K562 (cell line): ENCODE measurements around the gene EFCAB12. TPM values are rescaled to one million over a fixed set of nuclear protein-coding genes. Genes with fewer than 3 reads are reported as not detected.

Source experiments
- ATAC-seq: fragments of 200-7000 bp; cut with Tn5 transposase; 3 replicates; pipeline ENCODE4 v1.9.1; 2020; ENCODE audit warnings: moderate library complexity
- BruUV-seq: library from RNA; stranded (reverse); fragments of 400-500 nt; replicated peaks from 2 replicates; lab custom pipeline; 2021; lab: Mats Ljungman, UMichigan
- CTCF ChIA-PET: fragments of 300-600 bp; formaldehyde crosslinking; extraction: SDS; loops from one replicate; lab custom pipeline; 2021; ENCODE audit warnings: low intra/inter-chr PET ratio; lab: Yijun Ruan, JAX
- POLR2A ChIA-PET: fragments of 300-600, 350-650 bp; sonication (Branson Sonifier 250); formaldehyde crosslinking; extraction: SDS; loops from one replicate; lab custom pipeline; 2021; ENCODE audit warnings: antibody characterized with exemption, inconsistent platforms; lab: Yijun Ruan, JAX
- DNase-seq, 4 experiments: peaks; one replicate each; pipeline versions ENCODE4 v3.0.0 to v3.0.0-alpha.2; 2011 to 2018; ENCODE audit warnings: low spot score in 3 of 4, mixed read lengths in 3 of 4; ENCODE audit errors: extremely low read depth in 1 of 4
- FAIRE-seq: peaks from 2 replicates; lab custom pipeline; 2011; peaks lifted over from hg19 to GRCh38; lab: Jason Lieb, UNC
- H2AFZ ChIP-seq: 2 replicates; pipeline ENCODE4 v1.6.0; 2011; ENCODE audit warnings: low read depth, low read length, control low read depth, inconsistent platforms
- H3K27ac ChIP-seq: fragments of 200-600 bp; 3 replicates; pipeline ENCODE4 v1.8.0; 2011; ENCODE audit warnings: low read depth, mild to moderate bottlenecking, control low read depth, inconsistent platforms, low read length, moderate library complexity, mixed read lengths; ENCODE audit errors: extremely low read depth
- H3K27me3 ChIP-seq, 2 experiments: fragments of 300-600 bp in 1 of 2; 2 replicates in 1 of 2; 3 replicates in 1 of 2; pipeline versions ENCODE4 v1.6.0 to v1.8.0; 2011; ENCODE audit warnings: inconsistent platforms in 2 of 2, low read length in 2 of 2, mild to moderate bottlenecking in 1 of 2, mixed read lengths in 1 of 2, moderate library complexity in 1 of 2; ENCODE audit not compliant: control insufficient read depth in 2 of 2, insufficient read depth in 2 of 2
- H3K36me3 ChIP-seq: fragments of 300-600 bp; 3 replicates; pipeline ENCODE4 v1.8.0; 2011; ENCODE audit warnings: mild to moderate bottlenecking, low read length, inconsistent platforms; ENCODE audit not compliant: control insufficient read depth, insufficient read depth
- H3K4me1 ChIP-seq, 2 experiments: fragments of 200-600 bp in 1 of 2; replicated peaks in 1 of 2; 2 replicates in 1 of 2; 3 replicates in 1 of 2; pipeline versions ENCODE4 v1.5.1 to v1.8.0; 2011; ENCODE audit warnings: inconsistent platforms in 2 of 2, low read length in 2 of 2, mild to moderate bottlenecking in 1 of 2, mixed read lengths in 1 of 2, moderate library complexity in 1 of 2; ENCODE audit not compliant: control insufficient read depth in 2 of 2, insufficient read depth in 2 of 2
- H3K4me2 ChIP-seq: 2 replicates; pipeline ENCODE4 v1.6.1; 2011; ENCODE audit warnings: low read length, control low read depth, inconsistent platforms, mixed read lengths; ENCODE audit not compliant: insufficient read depth
- H3K4me3 ChIP-seq: fragments of 200-600 bp; sonication (generic), shearing (Covaris generic); 2 replicates; pipeline ENCODE4 v1.5.1; 2016; ENCODE audit warnings: control low read depth, inconsistent platforms
- H3K79me2 ChIP-seq: fragments of 200-600 bp; 3 replicates; pipeline ENCODE4 v1.8.0; 2011; ENCODE audit warnings: low read length, inconsistent platforms; ENCODE audit not compliant: control insufficient read depth, insufficient read depth
- H3K9ac ChIP-seq, 2 experiments: 2 replicates each; pipeline versions ENCODE4 v1.6.0 to v1.6.1; 2011; ENCODE audit warnings: low read depth in 2 of 2, low read length in 2 of 2, control low read depth in 1 of 2, inconsistent platforms in 1 of 2, mild to moderate bottlenecking in 1 of 2, mixed read lengths in 1 of 2; ENCODE audit not compliant: insufficient read depth in 1 of 2
- H3K9me1 ChIP-seq: one replicate; pipeline ENCODE4 v1.6.0; 2011; ENCODE audit warnings: inconsistent platforms, mild to moderate bottlenecking, low read length, moderate library complexity; ENCODE audit not compliant: control insufficient read depth, insufficient read depth
- H3K9me3 ChIP-seq: replicated peaks from 2 replicates; pipeline ENCODE4 v1.5.1; 2011; ENCODE audit warnings: low read depth, low read length, inconsistent platforms; ENCODE audit not compliant: control insufficient read depth, insufficient read depth
- H4K20me1 ChIP-seq: replicated peaks from 2 replicates; pipeline ENCODE4 v1.6.1; 2011; ENCODE audit warnings: low read length, inconsistent platforms, mixed read lengths; ENCODE audit not compliant: control insufficient read depth, insufficient read depth
- CEBPZ ChIP-seq: fragments of 150-350 bp; IDR thresholded peaks from 2 replicates; pipeline ENCODE4 v1.6.1; 2014; ENCODE audit warnings: low read depth, mild to moderate bottlenecking, low read length, borderline replicate concordance
- ETS2 ChIP-seq: IDR thresholded peaks from 2 replicates; pipeline ENCODE4 v1.6.1; 2016; ENCODE audit warnings: borderline replicate concordance, missing genetic modification characterization, mild to moderate bottlenecking, moderate library complexity, missing compliant biosample characterization; ENCODE audit not compliant: poor library complexity, severe bottlenecking
- HINFP ChIP-seq: fragments of 450-650 bp; conservative IDR thresholded peaks from 2 replicates; pipeline ENCODE4 v1.6.1; 2016; ENCODE audit warnings: missing genetic modification characterization, low read depth, mild to moderate bottlenecking, control low read depth, missing compliant biosample characterization
- IRF9 ChIP-seq: fragments of 450-650 bp; IDR thresholded peaks from 2 replicates; pipeline ENCODE4 v1.6.1; 2016; ENCODE audit warnings: missing biosample characterization, missing genetic modification characterization
- NKRF ChIP-seq: fragments of 450-650 bp; IDR thresholded peaks from 2 replicates; pipeline ENCODE4 v1.6.1; 2016; ENCODE audit warnings: borderline replicate concordance
- YY1 ChIP-seq, 3 experiments: IDR thresholded peaks; 2 replicates each; pipeline ENCODE4 v1.6.1; 2011; ENCODE audit warnings: low read length in 2 of 3, mild to moderate bottlenecking in 2 of 3, moderate library complexity in 2 of 3, borderline replicate concordance in 1 of 3, control low read depth in 1 of 3, low read depth in 1 of 3; ENCODE audit not compliant: insufficient read depth in 3 of 3, insufficient replicate concordance in 2 of 3, control insufficient read depth in 1 of 3, insufficient read length in 1 of 3; ENCODE audit errors: extremely low read depth in 1 of 3
- ZNF324 ChIP-seq: fragments of 250-450 bp; sonication (Bioruptor Pico); IDR thresholded peaks from 2 replicates; pipeline ENCODE4 v1.4.0; 2020; ENCODE audit warnings: mild to moderate bottlenecking
- WGBS: fragments of 100-300 bp; shearing (Covaris generic); methylation state at CpG from one replicate; pipeline ENCODE4 v1.1.6; 2016; ENCODE audit warnings: low coverage, mixed read lengths; ENCODE audit not compliant: insufficient coverage; ENCODE audit errors: missing lambda C conversion rate; 5-methylcytosine and 5-hydroxymethylcytosine counted together
- in situ Hi-C: fragments of 300-500 bp; cut with MboI; formaldehyde crosslinking; loops from 4 replicates; pipeline ENCODE4 v1.15.0; 2018; ENCODE audit warnings: inconsistent platforms, mixed read lengths
- intact Hi-C: fragments of 100-400 bp; cut with micrococcal nuclease; formaldehyde crosslinking; loops from 2 replicates; pipeline ENCODE4 v1.14.2; 2022
- polyA plus RNA-seq, 8 experiments: library from polyadenylated mRNA; depleted of rRNA in 4 of 8; stranded (reverse) in 5 of 8; unstranded in 3 of 8; fragments of >200 nt; fragmentation: Nextera tagmentation in 2 of 8; fragmentation: Illumina TruSeq in 1 of 8; extraction: Ambion mirVana in 2 of 8; extraction: Trizol in 1 of 8; gene quantifications; 2 replicates each; pipeline versions ENCODE4 v1.2.1 to v1.2.3, GENCODE V29; 2011 to 2014; ENCODE audit warnings: inconsistent platforms in 1 of 8, missing spikeins in 1 of 8
- total RNA-seq, 7 experiments: library from RNA; depleted of rRNA in 6 of 7; stranded (reverse); fragments of >200 nt in 6 of 7; fragmentation: Illumina TruSeq in 2 of 7; extraction: Trizol in 2 of 7; gene quantifications; 2 replicates each; pipeline versions ENCODE4 v1.2.1 to v1.2.3, GENCODE V29; 2011 to 2021; ENCODE audit warnings: low replicate concordance in 1 of 7

EFCAB12 gene
- total and polyA plus RNA-seq, 9 of the 15 experiments (the other 6 are each of a cell fraction or from before 2014, with no cell fraction given), result 0.08 to 0.95 (median 0.56) TPM; not detected in 1

GRCh38 chr3:129440618-129441190 is 12.3 kb upstream of the EFCAB12 start (continued):
- 0 out of 2 replicates have a peak, but pooled peaks have one; percentile 8 for TF ChIP-seq HINFP

GRCh38 chr3:129439817-129440617 is 11.6 kb upstream of the EFCAB12 start, which contains the start of the genes IFT122 and MBD4:
Gene IFT122, plus strand, starts transcription at chr3:129440224. Its CDS starts 107 bp downstream, at chr3:129440331.
Gene MBD4, minus strand, starts transcription at chr3:129439948. Its CDS starts 115 bp downstream, at chr3:129439833.
- FAIRE-seq, result peak; percentile 99
- POLR2A ChIA-PET, result interaction anchor here (0.6 to 5.3 kb wide), 17 partner anchors 9 to 841 kb away, joined by 3 to 67 read pairs (median 4); partner anchors contain the start of gene EFCAB12
- no peak for TF ChIP-seq ETS2
- no peak for TF ChIP-seq CEBPZ
- no peak for TF ChIP-seq ZNF324 (CRISPR knock-in tag)
- peak; percentile 71; the same call in 1 of the 2 replicates for TF ChIP-seq NKRF
- no peak for TF ChIP-seq IRF9 (tag)
- TF ChIP-seq YY1 (IDR thresholded peaks at IDR 0.05; ENCODE audit: borderline replicate concordance in 1 of 3, control insufficient read depth in 1 of 3, extremely low read depth in 1 of 3, insufficient read depth in 3 of 3, insufficient read length in 1 of 3, insufficient replicate concordance in 2 of 3, low read depth in 1 of 3, low read length in 2 of 3), result peak; percentile 53 to 92 (median 90)

More at GRCh38 chr3:129439817-129440617, 11.6 kb upstream of the EFCAB12 start, which contains the start of the genes IFT122 and MBD4:
- BruUV-seq, result no TSS peak
- intact Hi-C loops, result loop anchor here (5.0 to 10.0 kb wide), 5 partner anchors 42 to 1415 kb away; no protein-coding TSS in a partner anchor
- Histone ChIP-seq H3K9me3 (no peaks in the 10 kb centered on the region), H3K4me3 (peak within 1 kb of the TSS; percentile 76), H3K79me2 (peaks cover 80% of the 10 kb centered on the region), H2AFZ (peak within 1 kb of the TSS; percentile 76), H3K9ac (peak within 1 kb of the TSS; percentile 83 to 95), H3K4me2 (peak within 1 kb of the TSS; percentile 88), H3K4me1 (peaks cover 7 to 41% of the 10 kb centered on the region in 2 experiments), H3K27ac (peak within 1 kb of the TSS; percentile 94), H4K20me1 (no peaks in the 10 kb centered on the region), H3K27me3 (no peaks in the 10 kb centered on the region), H3K9me1 (no peaks in the 10 kb centered on the region), H3K36me3 (peaks cover 31% of the 10 kb centered on the region; the same call in 2 of the 3 replicates)
- DNase-seq, result peak; percentile 91 to 98 (median 94)
- ATAC-seq, result peak; percentile 91
- CTCF ChIA-PET, result no interaction called here
- in situ Hi-C loops, result no loop called here
- WGBS, result under 1% methylated on average over 74 of the region's 75 CpGs
